A549 (cell line): ENCODE measurements around the gene ADI1. TPM values are rescaled to one million over a fixed set of nuclear protein-coding genes. Genes with fewer than 3 reads are reported as not detected.
"Not testable (repeated sequence)": the region's sequence is repeated elsewhere in the genome, so short reads cannot be mapped to it uniquely, and the experiment has no call there.

Experiments used
- ATAC-seq, 2 experiments: fragments of 200-7000 bp in 1 of 2; fragments of >200 bp in 1 of 2; cut with Nextera tagmentation in 1 of 2; cut with Tn5 transposase in 1 of 2; 3 replicates each; pipeline versions ENCODE4 v1.8.0 to v1.9.1; 2018 to 2020; ENCODE audit warnings: mild to moderate bottlenecking in 1 of 2, moderate library complexity in 1 of 2
- CTCF ChIA-PET: fragments of 300-600 bp; sonication (Branson Sonifier 250); formaldehyde crosslinking; extraction: SDS; loops from one replicate; lab custom pipeline; 2021; ENCODE audit warnings: antibody characterized with exemption, inconsistent platforms; lab: Yijun Ruan, JAX
- POLR2A ChIA-PET: fragments of 350-600 bp; formaldehyde crosslinking; extraction: SDS; loops from one replicate; lab custom pipeline; 2021; ENCODE audit warnings: antibody characterized with exemption, inconsistent platforms; lab: Yijun Ruan, JAX
- DNase-seq, 2 experiments: peaks; one replicate each; pipeline versions ENCODE4 v3.0.0 to v3.0.0-alpha.2; 2011 to 2016; ENCODE audit warnings: low read depth in 1 of 2, low spot score in 1 of 2
- FAIRE-seq: peaks from 2 replicates; lab custom pipeline; 2011; peaks lifted over from hg19 to GRCh38; lab: Jason Lieb, UNC
- H3K27ac ChIP-seq, 2 experiments: fragments of >200 bp; sonication (Bioruptor Twin); formaldehyde crosslinking; 3 replicates each; pipeline ENCODE4 v1.5.1; 2016 to 2017
- H3K4me1 ChIP-seq: fragments of >200 bp; sonication (Bioruptor Twin); formaldehyde crosslinking; 3 replicates; pipeline ENCODE4 v1.6.1; 2016
- H3K4me2 ChIP-seq: fragments of >200 bp; sonication (Bioruptor Twin); formaldehyde crosslinking; 3 replicates; pipeline ENCODE4 v1.6.1; 2016
- H3K4me3 ChIP-seq: fragments of >200 bp; sonication (Bioruptor Twin); formaldehyde crosslinking; 3 replicates; pipeline ENCODE4 v1.5.1; 2016
- H3K9me3 ChIP-seq: fragments of >200 bp; sonication (Bioruptor Twin); formaldehyde crosslinking; 3 replicates; pipeline ENCODE4 v1.6.1; 2016
- CBX2 ChIP-seq: fragments of 200-600 bp; sonication (generic); IDR thresholded peaks from 2 replicates; pipeline ENCODE4 v1.6.1; 2016; ENCODE audit warnings: low read depth, mild to moderate bottlenecking, borderline replicate concordance
- CHD2 ChIP-seq: fragments of 150-350 bp; IDR thresholded peaks from 2 replicates; pipeline ENCODE4 v1.6.1; 2014; ENCODE audit warnings: low read length; ENCODE audit not compliant: partially characterized antibody
- CTCF ChIP-seq: fragments of >200 bp; sonication (Bioruptor Twin); formaldehyde crosslinking; IDR thresholded peaks from 3 replicates; pipeline ENCODE4 v1.5.1; 2016
- ELK1 ChIP-seq: fragments of 150-350 bp; IDR thresholded peaks from 2 replicates; pipeline ENCODE4 v1.6.1; 2014; ENCODE audit warnings: low read depth, mild to moderate bottlenecking, low read length
- ESRRA ChIP-seq: fragments of 150-350 bp; IDR thresholded peaks from 2 replicates; pipeline ENCODE4 v1.6.1; 2014; ENCODE audit warnings: mild to moderate bottlenecking, low read length, borderline replicate concordance
- GATA3 ChIP-seq: IDR thresholded peaks from 2 replicates; pipeline ENCODE4 v1.6.1; 2012; ENCODE audit warnings: borderline replicate concordance
- HDAC2 ChIP-seq: fragments of 200-600 bp; sonication (generic); IDR thresholded peaks from 2 replicates; pipeline ENCODE4 v1.6.1; 2016
- JUN ChIP-seq, 2 experiments: fragments of >200 bp; sonication (Bioruptor Twin); formaldehyde crosslinking; IDR thresholded peaks; 2 replicates in 1 of 2; 3 replicates in 1 of 2; pipeline ENCODE4 v1.6.1; 2016 to 2017
- KDM1A ChIP-seq: fragments of 200-600 bp; sonication (generic); IDR thresholded peaks from 2 replicates; pipeline ENCODE4 v1.6.1; 2016; ENCODE audit warnings: low read depth, mild to moderate bottlenecking
- KDM5A ChIP-seq: fragments of 200-600 bp; sonication (generic); IDR thresholded peaks from 2 replicates; pipeline ENCODE4 v1.6.1; 2016; ENCODE audit warnings: antibody characterized with exemption, mild to moderate bottlenecking
- MAX ChIP-seq: IDR thresholded peaks from 2 replicates; pipeline ENCODE4 v1.6.1; 2012
- MYC ChIP-seq: IDR thresholded peaks from 2 replicates; pipeline ENCODE4 v1.6.1; 2012; ENCODE audit warnings: mild to moderate bottlenecking, inconsistent platforms, low read length, improper control_type of control experiment, borderline replicate concordance
- PHF8 ChIP-seq: fragments of 200-600 bp; sonication (generic); IDR thresholded peaks from 2 replicates; pipeline ENCODE4 v1.6.1; 2016; ENCODE audit warnings: low read depth, mild to moderate bottlenecking, antibody characterized with exemption, moderate library complexity, borderline replicate concordance
- REST ChIP-seq: fragments of 200-600 bp; sonication (generic); IDR thresholded peaks from 2 replicates; pipeline ENCODE4 v1.6.1; 2016; ENCODE audit warnings: antibody characterized with exemption, mild to moderate bottlenecking, moderate library complexity
- TFCP2L1 ChIP-seq: fragments of 250-450 bp; sonication (Bioruptor Pico); IDR thresholded peaks from 2 replicates; pipeline ENCODE4 v1.5.0; 2021; ENCODE audit warnings: mild to moderate bottlenecking
- USF2 ChIP-seq: fragments of 450-650 bp; IDR thresholded peaks from 2 replicates; pipeline ENCODE4 v1.6.1; 2014; ENCODE audit warnings: antibody characterized with exemption
- ZSCAN20 ChIP-seq: fragments of 250-450 bp; sonication (Bioruptor Pico); IDR thresholded peaks from 2 replicates; pipeline ENCODE4 v1.8.0; 2022; ENCODE audit warnings: mild to moderate bottlenecking, moderate library complexity
- WGBS: methylation state at CpG from one replicate; pipeline ENCODE4 v1.1.6; 2017; ENCODE audit errors: missing lambda C conversion rate; 5-methylcytosine and 5-hydroxymethylcytosine counted together
- polyA plus RNA-seq, 4 experiments: library from polyadenylated mRNA; depleted of rRNA in 3 of 4; stranded (reverse); fragments of >200 nt; fragmentation: RNase III in 1 of 4; extraction: RNeasy Plus Mini Kit Qiagen cat#74134 plus additional on column Dnase treatment in 1 of 4; gene quantifications; 2 replicates in 3 of 4; 3 replicates in 1 of 4; pipeline ENCODE4 v1.2.3, GENCODE V29; 2011 to 2017

The ADI1 gene
- polyA plus RNA-seq, 2 of the 4 experiments (the other 2 are of a cell fraction), result 47.9 to 84.6 TPM

GRCh38 chr2:3449086-3449485 lies 70.2 kb downstream of the ADI1 start:
- ATAC-seq (no peak), FAIRE-seq (no peak), DNase-seq (no peak)
- Histone ChIP-seq H3K4me2 (no peak overlapping the region), H3K4me1 (no peaks in the 10 kb centered on the region), H3K9me3 (no peaks in the 10 kb centered on the region), H3K4me3 (no peak overlapping the region), H3K27ac (no peak overlapping the region)
- no peak for TF ChIP-seq MAX
- no peak for TF ChIP-seq GATA3
- TF ChIP-seq ESRRA, result no peak
- TF ChIP-seq MYC, result no peak
- no peak for TF ChIP-seq CBX2
- TF ChIP-seq CHD2, result no peak
- no peak for TF ChIP-seq JUN (IDR thresholded peaks at IDR 0.05)
- TF ChIP-seq ZSCAN20, result no peak
- no peak for TF ChIP-seq CTCF
- TF ChIP-seq KDM1A, result no peak
- TF ChIP-seq REST, result no peak
- no peak for TF ChIP-seq HDAC2
- TF ChIP-seq ELK1, result no peak
- no peak for TF ChIP-seq USF2
- no peak for TF ChIP-seq PHF8
- TF ChIP-seq TFCP2L1 (CRISPR knock-in tag), result no peak
- TF ChIP-seq KDM5A, result no peak
- ChIA-PET POLR2A (no interaction called here), CTCF (interaction anchor here (1.0 to 4.2 kb wide), 2 partner anchors 12 to 25 kb away, joined by 4 to 28 read pairs; no protein-coding TSS in a partner anchor)
- 88% methylated on average over 13 of the region's 13 CpGs for WGBS

- H3K4me3 ChIP-seq, H3K4me2 ChIP-seq, DNase-seq, H3K9me3 ChIP-seq, H3K27ac ChIP-seq, FAIRE-seq, POLR2A ChIA-PET, H3K4me1 ChIP-seq: not testable (repeated sequence)
- peak in 1 of 2 experiments; percentile 13; a peak in 1 of 6 replicates for ATAC-seq
- WGBS, result 87% methylated on average over 35 of the region's 35 CpGs
- CTCF ChIA-PET, result interaction anchor here (1.9 to 4.2 kb wide), 2 partner anchors 13 to 15 kb away, joined by 5 to 28 read pairs; no protein-coding TSS in a partner anchor
Measured at GRCh38 chr2:3448441-3448911, 70.9 kb downstream of the ADI1 start.
